UCSD-AML1 (cell line): ENCODE data around the gene ORC4.

Experiments used
- DNase-seq: peaks from one replicate; lab custom pipeline; 2025; ENCODE audit not compliant: unreplicated experiment; lab: John Stamatoyannopoulos, UW

The ORC4 gene

DNA sequence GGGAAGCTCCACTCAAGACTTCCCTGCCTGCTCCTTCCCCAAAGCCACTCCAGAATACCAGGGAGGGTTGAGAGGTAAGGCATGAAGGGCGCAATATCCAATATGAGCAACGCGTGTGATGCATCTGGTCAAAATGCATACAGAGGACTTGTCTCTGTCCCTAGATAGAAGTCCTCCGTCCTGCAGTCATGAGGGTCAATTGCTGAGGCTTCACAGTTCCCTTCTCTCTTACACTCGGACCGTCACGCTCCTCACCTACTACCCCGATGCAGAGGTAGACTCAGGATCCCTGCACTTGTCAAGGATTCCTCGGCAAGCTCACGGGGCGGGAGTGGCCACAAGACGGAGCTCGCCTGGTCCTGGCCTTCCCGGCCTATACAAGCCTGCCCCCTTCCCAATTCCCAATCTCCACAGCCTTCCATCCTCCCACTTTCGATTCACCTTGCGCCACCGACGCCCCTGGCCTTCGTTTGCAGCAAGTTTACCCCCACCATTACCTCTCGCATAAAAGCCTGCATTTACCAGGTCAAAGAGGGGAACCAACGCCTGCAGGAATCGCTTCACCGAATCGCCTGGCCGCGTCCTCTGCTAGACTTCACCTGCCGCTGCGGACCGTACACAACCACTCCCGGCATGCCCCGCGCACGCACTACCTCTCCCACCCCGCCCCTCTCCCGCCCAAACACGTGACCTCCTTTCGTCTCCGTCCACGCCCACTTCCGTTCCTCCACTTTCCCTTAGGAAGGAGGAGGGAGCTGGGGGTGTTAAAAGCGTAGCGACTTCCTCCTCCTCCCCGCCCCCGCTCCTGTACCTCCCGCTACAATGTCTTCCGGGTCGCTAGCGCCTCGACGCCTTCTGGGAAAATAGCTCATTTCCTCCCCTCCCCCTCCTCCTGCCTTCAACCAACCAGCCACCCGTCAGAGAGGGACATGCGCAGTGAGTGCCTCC, at the start of gene ORC4:
ORC4 (minus strand) TSS at position 627 of the 948 bp plus-strand sequence. CDS start 44,779 bp downstream, outside the sequence.
- peak; percentile 98 for DNase-seq

- DNase-seq = no peak
These were observed 47.3 kb upstream of the ORC4 start for GRCh38 chr2:148067801-148068200.

DNA sequence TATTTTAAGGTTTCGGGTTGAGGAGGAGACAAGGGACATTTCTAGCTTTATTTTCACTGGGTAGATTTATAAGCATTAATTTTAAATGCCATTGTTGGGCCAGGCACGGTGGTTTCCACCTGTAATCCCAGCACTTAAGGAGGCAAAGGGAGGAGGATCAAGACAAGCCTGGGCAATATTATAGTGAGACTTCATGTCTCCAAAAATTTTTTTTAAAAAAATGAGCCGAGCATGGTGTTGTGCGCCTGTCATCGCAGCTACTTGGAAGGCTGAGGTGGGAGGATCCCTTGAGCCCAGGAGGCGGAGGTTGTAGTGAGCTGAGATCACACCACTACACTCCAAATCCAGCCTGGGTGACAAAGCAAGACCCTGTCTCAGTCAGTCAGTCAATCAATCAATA, 45.4 kb upstream of the ORC4 start:
- DNase-seq = no peak

GRCh38 chr2:148063633-148064032, 43.1 kb upstream of the ORC4 start:
- no peak for DNase-seq

DNA sequence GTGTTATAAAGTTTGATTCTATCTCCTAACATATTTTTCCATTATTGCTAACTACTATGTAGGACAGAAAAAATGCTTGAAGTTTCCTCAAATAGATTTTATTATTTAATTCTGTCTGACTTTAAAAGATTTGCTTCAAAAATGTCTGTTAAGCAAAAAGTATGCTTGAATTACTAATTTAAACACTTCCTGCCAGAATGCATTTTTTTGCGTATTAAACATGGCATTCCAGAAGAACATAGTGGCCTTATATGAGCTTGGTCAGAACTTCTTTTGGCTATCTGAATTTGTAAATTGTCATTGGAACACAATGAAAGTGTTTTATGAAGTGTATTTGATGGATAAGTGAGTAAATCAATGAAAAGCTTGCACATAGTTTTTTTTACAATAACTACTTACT, 38.1 kb upstream of the ORC4 start:
- DNase-seq = no peak

- no peak for DNase-seq
These were observed 32.1 kb upstream of the ORC4 start for GRCh38 chr2:148052687-148053086.

GRCh38 chr2:148049284-148049683, 28.7 kb upstream of the ORC4 start:
- DNase-seq = no peak

DNA sequence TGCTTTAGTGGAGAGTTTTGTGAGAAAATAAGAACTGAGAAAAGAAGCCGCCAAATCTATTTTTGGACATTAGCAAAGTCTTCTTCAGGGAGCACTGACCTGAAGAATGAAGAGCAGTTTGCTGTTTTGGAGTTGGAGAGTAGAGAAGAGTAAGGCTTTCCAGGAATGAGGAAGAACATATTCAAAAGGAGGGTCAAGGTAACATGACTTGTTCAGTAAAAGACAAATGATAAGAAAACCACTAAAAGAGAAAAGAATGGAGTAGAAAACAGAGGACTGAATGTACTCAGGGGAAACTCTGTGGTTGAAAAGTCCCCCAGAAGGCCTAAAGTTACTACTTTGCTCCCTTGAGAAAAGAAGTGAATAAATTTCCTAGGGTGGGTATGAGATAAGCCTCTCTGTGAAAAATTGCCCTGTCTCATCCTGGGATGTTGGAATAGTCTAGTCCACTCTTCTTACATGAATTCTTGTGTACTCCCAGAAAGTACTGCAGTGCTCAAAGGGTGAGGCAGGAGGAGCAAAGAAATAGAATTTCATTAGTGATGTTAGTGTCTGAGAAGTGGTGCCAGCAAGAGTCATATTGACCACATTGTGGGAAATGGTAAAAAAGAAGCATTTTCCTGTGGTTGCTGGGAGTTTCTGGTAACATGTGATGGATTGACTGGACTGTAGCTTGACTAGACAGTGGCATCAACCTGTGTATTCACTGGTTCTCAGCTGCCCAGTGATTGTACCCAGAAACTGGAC, 28.1 kb upstream of the ORC4 start:
- peak; percentile 10 for DNase-seq

GRCh38 chr2:148046802-148047201, 26.3 kb upstream of the ORC4 start:
- no peak for DNase-seq

- no peak for DNase-seq
These were observed 23.8 kb upstream of the ORC4 start for GRCh38 chr2:148044322-148044721.

DNA sequence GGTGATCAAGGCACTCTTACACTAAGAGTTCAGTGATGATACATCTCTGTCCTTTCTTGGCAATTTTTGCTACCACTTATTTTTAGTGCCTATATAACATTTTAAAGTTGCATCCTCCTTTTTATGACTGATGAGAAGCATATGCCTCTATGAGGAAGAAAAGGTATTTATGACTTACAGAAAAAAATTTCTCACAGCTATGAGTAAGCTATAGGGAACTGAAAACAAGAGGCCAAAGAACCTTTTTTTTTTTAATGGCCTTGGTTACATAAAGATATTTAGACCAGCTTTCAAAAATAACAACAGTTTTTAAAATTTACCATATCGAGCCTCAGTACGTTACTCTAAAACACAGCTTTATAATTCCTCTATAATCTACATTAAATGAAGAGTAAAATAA, 21.7 kb upstream of the ORC4 start:
- DNase-seq = no peak

DNA sequence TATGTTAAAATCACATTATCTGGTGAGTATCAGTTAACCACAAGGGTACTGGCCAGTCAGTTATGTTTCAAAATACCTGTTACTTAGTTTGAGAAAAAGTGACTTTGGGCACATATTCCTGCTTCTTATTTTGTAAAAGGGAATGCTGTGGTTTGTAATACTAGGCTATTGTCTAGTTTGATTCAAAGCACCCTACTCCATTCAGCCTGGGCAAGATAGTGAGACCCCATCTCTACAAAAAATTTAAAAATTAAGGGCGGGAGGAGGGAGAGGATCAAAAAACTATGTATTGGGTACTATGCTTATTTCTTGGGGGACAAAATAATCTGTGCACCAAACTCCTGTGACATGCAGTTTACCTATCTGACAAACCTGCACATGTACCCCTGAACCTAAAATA, 19.2 kb upstream of the ORC4 start:
- DNase-seq = no peak

GRCh38 chr2:148032215-148032614, 11.7 kb upstream of the ORC4 start:
- DNase-seq = no peak

- no peak for DNase-seq
These were observed 10.6 kb upstream of the ORC4 start for GRCh38 chr2:148031152-148031551.

DNA sequence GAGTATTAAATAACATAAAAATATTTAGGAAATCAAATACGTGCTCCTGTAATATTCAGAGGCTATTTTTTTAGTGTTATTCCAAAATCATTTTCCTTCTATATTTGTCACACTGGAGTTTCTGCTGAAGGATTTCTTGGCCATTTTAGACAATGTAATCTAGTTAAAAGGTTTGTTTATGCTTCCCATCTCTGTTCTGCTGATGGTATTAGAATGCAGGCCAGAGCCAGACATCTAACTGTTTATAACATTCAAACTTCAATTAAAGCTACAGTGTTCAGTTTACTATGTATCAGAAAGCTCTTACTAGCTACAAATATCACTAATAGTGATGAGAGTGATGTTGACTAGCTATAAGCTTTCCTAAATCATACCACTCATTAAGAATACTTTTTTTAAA, 8.2 kb upstream of the ORC4 start:
- DNase-seq = no peak

GRCh38 chr2:148027822-148028221, 7.3 kb upstream of the ORC4 start:
- DNase-seq = no peak

- no peak for DNase-seq
These were observed 6.0 kb upstream of the ORC4 start for GRCh38 chr2:148026573-148026972.

DNA sequence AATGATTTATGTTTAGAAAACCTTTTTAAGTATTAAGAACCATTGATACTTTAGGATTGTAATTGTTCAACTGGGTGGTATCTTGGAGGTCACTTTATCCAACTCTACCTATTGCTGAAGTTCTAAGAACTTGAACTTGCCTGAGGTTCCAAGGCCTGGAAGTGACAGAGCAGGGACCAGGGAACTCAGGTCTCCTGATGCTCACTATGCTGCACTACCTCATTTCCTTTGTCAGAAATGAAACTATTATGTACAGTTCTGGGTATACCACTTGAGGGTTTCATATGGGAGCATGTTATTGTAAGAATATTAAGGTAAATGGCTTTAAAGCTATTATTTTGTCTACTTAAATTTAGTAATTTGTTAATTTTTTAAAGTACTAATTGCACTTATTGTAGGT, 3.3 kb upstream of the ORC4 start:
- DNase-seq = no peak

DNA sequence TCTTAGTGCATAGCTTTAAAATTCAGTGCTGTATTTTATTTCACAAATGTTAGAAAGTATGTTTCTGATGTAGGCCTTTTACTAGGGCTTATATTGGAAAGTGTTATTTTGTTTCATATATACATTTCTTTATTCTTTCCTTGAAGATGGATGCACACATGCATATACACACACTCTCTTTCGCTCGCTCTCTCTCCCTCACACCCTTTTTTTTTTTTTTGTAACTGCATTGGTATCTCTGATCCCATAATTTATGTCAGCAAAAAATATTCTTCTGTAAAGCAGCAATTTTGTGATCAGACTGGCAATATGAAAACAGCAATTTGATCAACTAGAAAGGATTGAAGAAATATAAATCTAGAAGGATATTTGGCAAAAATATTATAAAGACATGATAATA, 2.3 kb upstream of the ORC4 start:
- DNase-seq = no peak

DNA sequence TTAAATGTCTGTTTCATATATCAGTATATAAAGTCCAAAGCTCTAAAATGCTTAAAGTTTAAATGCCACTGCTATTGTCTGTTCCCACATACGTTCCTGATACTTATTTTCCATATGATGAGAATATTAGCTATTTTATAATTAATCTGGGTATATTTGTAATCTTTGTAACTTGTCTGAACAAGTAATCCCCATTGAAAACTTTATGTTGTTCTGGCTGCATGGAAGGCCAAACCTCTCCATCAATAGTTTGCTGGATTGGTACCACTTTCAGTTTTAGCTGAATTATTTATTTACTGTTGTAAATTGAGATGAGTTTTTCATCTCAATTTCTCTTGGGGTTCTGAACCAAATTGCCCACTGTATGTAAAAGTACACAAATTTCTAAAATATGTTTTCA, 1.8 kb upstream of the ORC4 start:
- no peak for DNase-seq

DNA sequence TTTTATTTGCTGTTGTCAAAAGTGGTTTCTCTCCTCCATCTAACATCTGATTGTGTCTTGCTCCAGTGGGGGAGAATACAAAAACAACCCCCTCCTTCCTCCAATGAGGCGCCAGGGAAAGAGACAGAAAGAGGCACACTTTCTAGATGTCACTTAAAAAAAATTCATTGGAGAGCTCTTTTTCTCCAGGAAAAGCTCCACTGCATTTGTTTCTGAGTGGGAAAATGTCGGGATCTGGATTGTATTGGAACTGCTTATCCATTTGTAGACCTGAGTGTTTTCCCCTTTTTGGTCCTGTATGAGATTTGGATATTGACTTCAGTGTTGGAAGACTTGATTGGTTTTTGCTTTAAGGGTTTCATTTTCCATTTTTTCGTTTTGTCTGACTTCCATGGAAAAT, 1.3 kb upstream of the ORC4 start:
- no peak for DNase-seq
